GM21360 (cell line): ENCODE results near the gene KLHL3.
"Not testable (repeated sequence)": the region's sequence is repeated elsewhere in the genome, so short reads cannot be mapped to it uniquely, and the experiment has no call there.

Source experiments
- ATAC-seq: cut with Tn5 transposase; IDR thresholded peaks from one replicate; pipeline ENCODE4 v1.9.1; 2021; ENCODE audit warnings: mild to moderate bottlenecking, moderate library complexity; ENCODE audit not compliant: unreplicated experiment

Gene KLHL3

GRCh38 chr5:137668637-137669036 is 67.3 kb downstream of the KLHL3 start:
- no peak for ATAC-seq

GRCh38 chr5:137667341-137667740 is 68.5 kb downstream of the KLHL3 start:
- no peak for ATAC-seq

GRCh38 chr5:137666901-137667300 is 69.0 kb downstream of the KLHL3 start:
- no peak for ATAC-seq

- ATAC-seq: peak; percentile 18
Observed at GRCh38 chr5:137666461-137666850, 69.4 kb downstream of the KLHL3 start.

- peak; percentile 91 for ATAC-seq
Observed at GRCh38 chr5:137665678-137666460, 70.0 kb downstream of the KLHL3 start.

- ATAC-seq: peak; percentile 84
Observed at GRCh38 chr5:137660349-137660817, 75.5 kb downstream of the KLHL3 start.

- no peak for ATAC-seq
Observed at GRCh38 chr5:137659209-137659608, 76.7 kb downstream of the KLHL3 start.

GRCh38 chr5:137658324-137658723 is 77.6 kb downstream of the KLHL3 start:
- no peak for ATAC-seq

- no peak for ATAC-seq
Observed at GRCh38 chr5:137657073-137657472, 78.8 kb downstream of the KLHL3 start.

- no peak for ATAC-seq
Observed at GRCh38 chr5:137656558-137656957, 79.3 kb downstream of the KLHL3 start.

- ATAC-seq: no peak
Observed at GRCh38 chr5:137651022-137651421, 84.9 kb downstream of the KLHL3 start.

- ATAC-seq: no peak
Observed at GRCh38 chr5:137649228-137649935, 86.5 kb downstream of the KLHL3 start.

GRCh38 chr5:137648361-137648760 is 87.5 kb downstream of the KLHL3 start:
- ATAC-seq: no peak

- ATAC-seq: no peak
Observed at GRCh38 chr5:137647401-137647800, 88.5 kb downstream of the KLHL3 start.

- ATAC-seq: no peak
Observed at GRCh38 chr5:137646761-137647160, 89.1 kb downstream of the KLHL3 start.

- not testable (repeated sequence) for ATAC-seq
Observed at GRCh38 chr5:137643081-137643480, 92.8 kb downstream of the KLHL3 start.

GRCh38 chr5:137642091-137642490 is 93.8 kb downstream of the KLHL3 start:
- no peak for ATAC-seq

GRCh38 chr5:137641148-137641547 is 94.7 kb downstream of the KLHL3 start:
- ATAC-seq: no peak

- ATAC-seq: no peak
Observed at GRCh38 chr5:137639645-137640044, 96.2 kb downstream of the KLHL3 start.

GRCh38 chr5:137638841-137639240 is 97.0 kb downstream of the KLHL3 start:
- no peak for ATAC-seq

- no peak for ATAC-seq
Observed at GRCh38 chr5:137636830-137637714, 98.8 kb downstream of the KLHL3 start.
